ENCODE measurements around the gene GEMIN4.

- TF ChIP-seq CTCF (conservative IDR thresholded peaks at IDR 0.05; ENCODE audit: low read depth, low read length): no peak
- TF ChIP-seq EZH2 (IDR thresholded peaks at IDR 0.05; ENCODE audit: low read length, unreplicated experiment): no peak
- no peak for TF ChIP-seq EZH2phosphoT487 (IDR thresholded peaks at IDR 0.05; ENCODE audit: borderline replicate concordance, low read length)
Observed at GRCh38 chr17:746783-747629, 5.1 kb downstream of the GEMIN4 start.

Data from PC-3 (cell line).